ENCODE data around the gene PRG2.

The PRG2 gene

DNA sequence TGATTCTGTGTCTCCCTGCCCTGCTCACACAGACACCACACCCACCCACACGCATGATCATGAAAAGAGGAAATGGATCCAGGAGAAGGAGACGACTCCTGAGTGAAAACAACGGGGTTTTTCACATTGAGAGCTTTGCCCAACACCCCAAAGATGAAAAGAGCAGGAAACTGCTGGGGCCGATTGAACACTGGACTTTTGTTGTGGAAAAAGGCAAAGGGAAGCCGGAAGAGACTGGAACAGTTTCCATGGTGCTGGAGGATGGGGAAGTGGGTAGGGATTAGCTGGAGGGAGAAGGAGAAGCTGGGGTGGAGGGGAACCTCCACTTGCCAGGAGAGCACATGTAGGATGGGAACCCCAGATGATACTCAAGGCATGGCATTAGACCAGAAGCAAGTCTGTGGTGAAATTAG is 41.7 kb upstream of the PRG2 start:
- H3K4me3 ChIP-seq (ENCODE audit: low read depth, low read length) = no peak overlapping the region
- in situ Hi-C loops (cut with HindIII; ENCODE audit: low sequenced_read_pairs) = no loop called here

DNA sequence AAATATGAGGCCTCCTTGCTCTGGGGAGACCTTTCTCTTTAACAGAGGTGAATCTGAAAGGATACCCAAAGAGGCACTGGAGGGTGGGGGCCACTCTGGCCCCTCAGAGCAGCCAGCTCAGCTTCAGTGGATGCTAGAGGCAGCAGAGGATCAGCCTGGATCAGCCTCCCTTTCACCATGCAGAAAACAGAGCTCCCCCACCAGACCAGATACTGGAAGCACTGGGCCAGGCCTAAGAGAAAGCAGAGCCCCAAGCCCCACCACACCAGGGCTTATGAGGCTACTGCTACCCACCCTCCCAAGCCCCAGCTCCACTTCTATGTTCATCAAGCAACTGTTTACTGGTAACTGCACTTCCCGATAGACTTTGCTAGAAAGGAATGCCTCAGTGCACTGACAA is 40.5 kb upstream of the PRG2 start:
- no peak for DNase-seq (ENCODE audit: low read depth, low spot score)
- in situ Hi-C loops (cut with HindIII; ENCODE audit: low sequenced_read_pairs) = no loop called here
- TF ChIP-seq, protein P1, sequence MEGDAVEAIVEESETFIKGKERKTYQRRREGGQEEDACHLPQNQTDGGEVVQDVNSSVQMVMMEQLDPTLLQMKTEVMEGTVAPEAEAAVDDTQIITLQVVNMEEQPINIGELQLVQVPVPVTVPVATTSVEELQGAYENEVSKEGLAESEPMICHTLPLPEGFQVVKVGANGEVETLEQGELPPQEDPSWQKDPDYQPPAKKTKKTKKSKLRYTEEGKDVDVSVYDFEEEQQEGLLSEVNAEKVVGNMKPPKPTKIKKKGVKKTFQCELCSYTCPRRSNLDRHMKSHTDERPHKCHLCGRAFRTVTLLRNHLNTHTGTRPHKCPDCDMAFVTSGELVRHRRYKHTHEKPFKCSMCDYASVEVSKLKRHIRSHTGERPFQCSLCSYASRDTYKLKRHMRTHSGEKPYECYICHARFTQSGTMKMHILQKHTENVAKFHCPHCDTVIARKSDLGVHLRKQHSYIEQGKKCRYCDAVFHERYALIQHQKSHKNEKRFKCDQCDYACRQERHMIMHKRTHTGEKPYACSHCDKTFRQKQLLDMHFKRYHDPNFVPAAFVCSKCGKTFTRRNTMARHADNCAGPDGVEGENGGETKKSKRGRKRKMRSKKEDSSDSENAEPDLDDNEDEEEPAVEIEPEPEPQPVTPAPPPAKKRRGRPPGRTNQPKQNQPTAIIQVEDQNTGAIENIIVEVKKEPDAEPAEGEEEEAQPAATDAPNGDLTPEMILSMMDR (IDR thresholded peaks at IDR 0.05; ENCODE audit: low read depth, low read length) = peak; percentile 8
- no peak overlapping the region for H3K4me3 ChIP-seq (ENCODE audit: low read depth, low read length)

More for the DNA sequence above, 41.7 kb upstream of the PRG2 start:
- TF ChIP-seq, protein P1 (IDR thresholded peaks at IDR 0.05; ENCODE audit: low read depth, low read length) = no peak
- no peak for DNase-seq (ENCODE audit: low read depth, low spot score)

DNA sequence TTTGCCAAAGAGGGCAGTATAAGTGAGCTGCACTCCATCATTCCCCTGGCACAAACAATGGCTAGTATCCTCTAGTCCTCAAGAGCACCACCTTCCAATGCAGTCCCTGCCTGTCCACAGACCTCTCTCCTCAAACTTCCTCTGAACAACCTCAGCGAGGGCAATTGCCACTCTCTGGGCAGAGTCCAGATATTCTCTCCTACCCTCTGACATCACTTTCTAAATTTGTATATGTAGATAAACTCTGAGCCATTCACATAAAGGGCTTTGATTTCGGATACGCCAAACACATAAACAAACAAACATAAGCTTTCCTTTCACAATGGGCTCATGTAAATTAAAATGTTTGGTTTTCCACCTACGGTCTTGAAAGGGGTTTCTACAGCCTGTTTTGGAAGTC is 39.5 kb upstream of the PRG2 start:
- no peak for DNase-seq (ENCODE audit: low read depth, low spot score)
- TF ChIP-seq, protein P1 (IDR thresholded peaks at IDR 0.05; ENCODE audit: low read depth, low read length) = no peak
- in situ Hi-C loops (cut with HindIII; ENCODE audit: low sequenced_read_pairs) = no loop called here
- no peak overlapping the region for H3K4me3 ChIP-seq (ENCODE audit: low read depth, low read length)

DNA sequence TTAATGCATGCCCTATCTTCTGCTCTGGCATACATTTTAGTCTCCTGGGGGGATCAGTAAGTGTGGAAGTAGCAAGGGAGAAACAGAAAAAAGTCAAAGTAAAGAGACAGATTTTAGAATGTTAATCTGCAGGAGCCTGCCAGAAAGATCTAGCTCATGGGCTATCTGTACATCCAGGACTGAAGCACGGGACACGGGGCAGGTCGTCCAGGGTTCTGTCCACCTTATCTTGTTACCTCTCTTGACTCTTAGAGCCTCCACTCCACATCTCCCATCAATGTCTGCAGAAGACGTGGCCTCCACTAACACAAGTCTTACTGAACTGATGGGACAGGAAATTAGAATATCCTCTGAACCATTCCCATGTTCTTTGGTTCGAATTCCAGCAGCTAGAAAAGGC is 38.2 kb upstream of the PRG2 start:
- in situ Hi-C loops (cut with HindIII; ENCODE audit: low sequenced_read_pairs) = no loop called here
- DNase-seq (ENCODE audit: low read depth, low spot score) = no peak
- no peak overlapping the region for H3K4me3 ChIP-seq (ENCODE audit: low read depth, low read length)
- TF ChIP-seq, protein P1 (IDR thresholded peaks at IDR 0.05; ENCODE audit: low read depth, low read length) = no peak

DNA sequence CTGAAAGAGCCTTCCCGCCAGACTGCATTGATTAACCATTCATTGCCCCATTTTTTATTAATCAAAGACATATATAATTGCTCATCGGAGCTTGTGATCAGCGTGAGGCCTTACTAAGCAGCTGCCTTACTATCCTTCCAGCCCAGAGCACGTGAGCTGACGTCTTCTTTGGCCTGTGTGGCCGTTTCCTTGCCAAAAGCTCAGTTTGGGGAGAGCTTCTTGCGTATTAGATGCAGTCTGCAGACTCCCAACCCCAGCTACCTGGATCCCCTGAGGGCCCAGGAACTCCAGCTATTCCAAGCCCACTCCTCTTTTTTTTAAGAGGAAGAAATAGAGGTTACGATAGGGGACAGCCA is 37.3 kb upstream of the PRG2 start:
- no peak for DNase-seq (ENCODE audit: low read depth, low spot score)
- in situ Hi-C loops (cut with HindIII; ENCODE audit: low sequenced_read_pairs) = no loop called here
- H3K4me3 ChIP-seq (ENCODE audit: low read depth, low read length) = no peak overlapping the region
- TF ChIP-seq, protein P1 (IDR thresholded peaks at IDR 0.05; ENCODE audit: low read depth, low read length) = no peak

DNA sequence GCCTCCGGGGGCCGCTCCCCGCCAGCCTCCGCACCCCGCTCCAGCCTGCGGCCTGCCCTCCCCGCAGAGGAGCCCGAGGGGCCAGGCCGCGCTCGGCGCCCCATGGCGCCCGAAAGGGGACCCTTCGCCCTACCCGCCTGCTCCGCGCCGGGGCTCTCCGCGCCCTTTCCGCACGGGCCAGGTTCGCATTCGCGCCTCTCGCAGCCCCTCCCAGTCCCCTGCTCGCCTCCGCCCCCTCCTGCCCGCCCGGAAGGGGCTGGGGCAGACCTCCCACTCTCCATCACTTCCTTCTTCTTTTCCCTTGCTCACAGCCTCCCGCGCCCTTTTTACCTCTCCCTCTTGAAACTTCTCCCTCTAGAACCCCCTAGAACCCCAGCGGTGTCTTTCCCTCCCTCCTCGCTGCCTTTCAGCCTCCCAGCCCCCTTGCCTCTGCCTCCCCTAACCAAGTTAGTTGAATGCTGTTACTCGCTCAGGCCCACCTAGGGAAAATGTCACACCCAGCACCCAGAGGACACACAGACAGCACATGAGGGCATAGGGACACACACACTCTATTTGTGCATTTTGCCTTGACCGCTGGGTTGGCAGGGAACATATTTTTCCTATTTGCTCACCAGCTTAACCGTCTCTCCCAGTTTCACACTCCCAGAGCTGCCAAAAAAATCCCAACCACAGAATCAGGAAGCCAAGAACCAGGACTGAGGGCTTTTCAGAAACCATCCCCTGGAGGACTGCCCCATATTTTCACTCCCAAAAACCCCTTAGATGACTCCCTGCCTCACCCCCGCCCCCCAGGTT is 36.7 kb upstream of the PRG2 start, which contains the start of gene SLC43A3:
Gene SLC43A3 (minus strand): TSS at position 193 of the 798 bp plus-strand sequence. CDS start 949 bp downstream, outside the sequence.
- TF ChIP-seq, protein P1 (IDR thresholded peaks at IDR 0.05; ENCODE audit: low read depth, low read length) = no peak
- DNase-seq (ENCODE audit: low read depth, low spot score) = peak; percentile 86
- peak within 1 kb of the TSS; percentile 45 for H3K4me3 ChIP-seq (ENCODE audit: low read depth, low read length)
- in situ Hi-C loops (cut with HindIII; ENCODE audit: low sequenced_read_pairs) = no loop called here

Measured in astrocyte of the spinal cord (primary cell).